Lower lobe of right lung (tissue), 2 donors: ENCODE results near the gene ARAP1. TPM values are rescaled to one million over a fixed set of nuclear protein-coding genes. Genes with fewer than 3 reads are reported as not detected.

Experiments
- ATAC-seq, 2 donors: fragments of 200-7000 bp; cut with Tn5 transposase; one replicate each; pipeline ENCODE4 v1.9.1; 2020 to 2022; ENCODE audit warnings: mild to moderate bottlenecking in 2 of 2, moderate library complexity in 2 of 2
- DNase-seq: peaks from one replicate; pipeline ENCODE4 v3.0.0-alpha.2; 2020
- H3K27ac ChIP-seq: fragments of 200-600 bp; one replicate; pipeline ENCODE4 v1.8.0; 2022
- H3K27me3 ChIP-seq: fragments of 200-600 bp; one replicate; pipeline ENCODE4 v1.8.0; 2022; ENCODE audit warnings: low read depth
- H3K36me3 ChIP-seq: fragments of 200-600 bp; one replicate; pipeline ENCODE4 v1.8.0; 2022; ENCODE audit warnings: mild to moderate bottlenecking
- H3K4me1 ChIP-seq: fragments of 200-600 bp; one replicate; pipeline ENCODE4 v1.8.0; 2022
- H3K4me3 ChIP-seq: fragments of 200-600 bp; one replicate; pipeline ENCODE4 v1.8.0; 2022; ENCODE audit warnings: mild to moderate bottlenecking
- H3K9me3 ChIP-seq: fragments of 200-600 bp; one replicate; pipeline ENCODE4 v1.8.0; 2022
- intact Hi-C: fragments of 100-400 bp; cut with DNase I; formaldehyde crosslinking; loops from one replicate; pipeline ENCODE4 v1.11.0; 2022
- total RNA-seq: library from RNA; stranded (reverse); fragmentation: NEBNext Ultra II Directional; extraction: Animal tissue kit (Norgen Biotek cat#: 25700); gene quantifications from one replicate; pipeline ENCODE4 v1.2.1, GENCODE V29; 2021
- TF ChIP-seq, protein P1 (sequence below): fragments of 200-600 bp; IDR thresholded peaks from one replicate; pipeline ENCODE4 v1.8.0; 2022; ENCODE audit warnings: antibody characterized with exemption, mild to moderate bottlenecking
- donor health status: DM: no; HTN: yes; CAD: no; lungs with severe emphysema.

The ARAP1 gene
- total RNA-seq, 1 donor from 2014 or later, result 276 TPM

DNA sequence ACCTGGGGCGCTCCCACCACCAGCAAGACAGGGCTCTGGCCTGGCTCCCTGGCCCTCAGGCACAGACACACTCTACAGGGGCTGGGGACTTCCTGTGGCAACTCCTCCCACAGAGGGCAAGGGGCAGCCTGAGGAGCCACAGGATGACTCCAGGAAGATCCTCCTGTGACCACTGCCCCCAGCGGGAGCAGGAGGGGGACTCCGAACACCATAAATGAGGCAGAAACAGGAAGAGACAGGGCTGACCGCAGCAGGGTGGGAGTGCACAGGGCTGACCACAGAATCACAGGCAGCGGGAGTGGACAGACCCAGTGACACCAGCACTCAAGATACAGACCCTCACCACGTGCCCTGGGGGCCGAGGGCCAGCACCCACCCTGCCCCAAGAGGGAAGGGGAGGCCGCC, 10.8 kb downstream of the ARAP1 start:
- TF ChIP-seq, protein P1, sequence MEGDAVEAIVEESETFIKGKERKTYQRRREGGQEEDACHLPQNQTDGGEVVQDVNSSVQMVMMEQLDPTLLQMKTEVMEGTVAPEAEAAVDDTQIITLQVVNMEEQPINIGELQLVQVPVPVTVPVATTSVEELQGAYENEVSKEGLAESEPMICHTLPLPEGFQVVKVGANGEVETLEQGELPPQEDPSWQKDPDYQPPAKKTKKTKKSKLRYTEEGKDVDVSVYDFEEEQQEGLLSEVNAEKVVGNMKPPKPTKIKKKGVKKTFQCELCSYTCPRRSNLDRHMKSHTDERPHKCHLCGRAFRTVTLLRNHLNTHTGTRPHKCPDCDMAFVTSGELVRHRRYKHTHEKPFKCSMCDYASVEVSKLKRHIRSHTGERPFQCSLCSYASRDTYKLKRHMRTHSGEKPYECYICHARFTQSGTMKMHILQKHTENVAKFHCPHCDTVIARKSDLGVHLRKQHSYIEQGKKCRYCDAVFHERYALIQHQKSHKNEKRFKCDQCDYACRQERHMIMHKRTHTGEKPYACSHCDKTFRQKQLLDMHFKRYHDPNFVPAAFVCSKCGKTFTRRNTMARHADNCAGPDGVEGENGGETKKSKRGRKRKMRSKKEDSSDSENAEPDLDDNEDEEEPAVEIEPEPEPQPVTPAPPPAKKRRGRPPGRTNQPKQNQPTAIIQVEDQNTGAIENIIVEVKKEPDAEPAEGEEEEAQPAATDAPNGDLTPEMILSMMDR, result no peak
- Histone ChIP-seq H3K4me1 (peaks cover 96% of the 10 kb centered on the region), H3K27me3 (no peaks in the 10 kb centered on the region), H3K36me3 (no peaks in the 10 kb centered on the region), H3K4me3 (peak overlapping the region; percentile 4), H3K27ac (peak overlapping the region; percentile 66), H3K9me3 (no peaks in the 10 kb centered on the region)
- ATAC-seq (peak; percentile 23 to 26), DNase-seq (peak; percentile 79)
- intact Hi-C loops, result no loop called here

DNA sequence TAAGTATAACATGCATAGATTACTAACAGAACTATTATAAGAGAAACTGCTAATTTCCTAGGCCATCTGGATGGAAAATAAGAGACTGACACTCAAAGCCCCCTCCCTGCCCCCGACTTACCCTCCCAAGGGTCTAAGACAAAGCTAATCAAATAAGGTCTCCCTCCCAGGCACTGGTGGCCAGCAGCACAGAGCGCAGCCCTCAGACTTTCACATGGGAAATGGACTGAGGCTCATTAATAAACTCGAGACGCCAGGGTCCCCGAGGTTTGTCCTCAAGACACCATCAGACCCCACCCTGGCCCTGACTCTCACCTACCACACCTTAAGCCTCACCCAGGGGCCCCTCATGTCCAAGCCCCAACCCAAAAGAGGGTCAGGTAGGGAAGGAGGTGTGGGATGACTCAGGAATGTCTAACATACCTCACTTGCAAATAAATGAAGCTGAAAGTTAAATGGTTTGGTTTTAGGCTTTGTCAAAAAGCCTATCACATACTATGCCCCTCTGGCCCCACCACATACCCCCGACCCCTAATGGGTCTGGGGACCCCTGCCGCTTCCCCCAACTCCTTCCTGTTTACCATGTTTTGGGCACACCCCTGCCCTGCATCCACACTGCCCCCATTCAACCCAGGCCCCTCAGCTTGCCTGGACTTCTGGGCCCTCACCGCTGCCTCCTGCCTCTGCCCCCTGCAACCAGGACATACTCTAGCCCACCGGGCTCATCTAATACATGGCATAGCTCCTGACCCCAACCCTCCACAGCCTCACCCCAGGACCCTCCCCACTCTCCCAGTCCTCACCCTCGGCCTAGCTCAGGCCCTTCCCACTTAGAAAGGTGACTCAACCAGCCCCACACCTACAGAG, 11.4 kb downstream of the ARAP1 start:
- peak overlapping the region; percentile 4 for H3K4me3 ChIP-seq
- no peak for ATAC-seq
- H3K9me3 ChIP-seq, result no peaks in the 10 kb centered on the region
- no peaks in the 10 kb centered on the region for H3K36me3 ChIP-seq
- H3K4me1 ChIP-seq, result peaks cover 96% of the 10 kb centered on the region
- DNase-seq, result no peak
- H3K27me3 ChIP-seq, result no peaks in the 10 kb centered on the region
- H3K27ac ChIP-seq, result peak overlapping the region; percentile 66
- TF ChIP-seq, protein P1, result no peak
- intact Hi-C loops, result no loop called here

GRCh38 chr11:72740060-72740424, 12.2 kb downstream of the ARAP1 start:
- DNase-seq (no peak), ATAC-seq (no peak)
- Histone ChIP-seq H3K27ac (peak overlapping the region; percentile 86), H3K4me3 (no peak overlapping the region), H3K36me3 (no peaks in the 10 kb centered on the region), H3K9me3 (no peaks in the 10 kb centered on the region), H3K4me1 (peaks cover 99% of the 10 kb centered on the region), H3K27me3 (no peaks in the 10 kb centered on the region)
- intact Hi-C loops, result no loop called here
- TF ChIP-seq, protein P1, result no peak

DNA sequence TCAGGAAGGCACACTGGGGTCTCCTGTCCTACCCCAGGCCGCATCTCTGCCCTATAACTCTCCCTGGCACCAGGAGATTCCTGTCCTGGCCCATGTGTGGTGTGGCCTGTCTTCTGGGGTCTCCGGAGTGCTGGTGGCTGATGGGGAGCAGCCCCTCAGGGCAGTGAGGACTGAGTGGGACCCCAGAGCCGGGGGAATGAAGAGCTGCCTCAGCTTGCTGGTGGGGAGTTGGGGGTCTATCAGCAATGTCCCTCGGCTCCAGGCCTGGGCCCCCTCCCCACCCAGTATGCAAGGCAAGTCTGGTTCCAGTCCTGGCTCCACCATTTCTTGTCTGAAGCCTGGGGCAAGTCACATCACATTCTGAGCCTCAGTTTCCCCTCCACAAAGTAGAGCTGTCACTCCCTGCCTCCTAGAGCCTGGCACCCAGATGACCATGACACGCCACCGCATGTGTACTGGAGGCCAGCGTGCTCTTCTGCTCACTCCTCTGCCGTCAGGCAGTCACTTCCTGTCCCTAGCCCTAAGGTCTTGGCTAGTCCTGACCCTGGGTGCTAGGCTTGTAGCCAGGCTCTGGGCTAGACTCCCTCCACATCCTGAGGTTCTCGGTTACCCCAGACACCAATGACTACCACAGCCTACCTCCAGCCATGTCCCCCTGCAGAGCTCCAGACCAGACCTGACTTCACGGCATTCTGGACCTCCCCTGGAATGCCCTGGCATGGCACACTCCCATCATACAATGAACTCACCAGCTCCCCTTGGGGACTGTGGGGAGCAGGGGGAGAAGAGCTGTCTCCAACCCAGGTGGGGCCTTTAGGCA, 12.8 kb downstream of the ARAP1 start:
- Histone ChIP-seq H3K27ac (peak overlapping the region; percentile 86), H3K27me3 (no peaks in the 10 kb centered on the region), H3K4me3 (peak overlapping the region; percentile 41), H3K9me3 (no peaks in the 10 kb centered on the region), H3K4me1 (peaks cover 100% of the 10 kb centered on the region), H3K36me3 (no peaks in the 10 kb centered on the region)
- ATAC-seq (no peak), DNase-seq (no peak)
- TF ChIP-seq, protein P1, result no peak
- intact Hi-C loops, result loop anchor here (10.0 kb wide), 1 partner anchor 55 kb away; the partner anchor contains the start of gene STARD10

GRCh38 chr11:72738199-72739141, 13.7 kb downstream of the ARAP1 start:
- no peaks in the 10 kb centered on the region for H3K36me3 ChIP-seq
- H3K4me1 ChIP-seq, result peaks cover 99% of the 10 kb centered on the region
- H3K9me3 ChIP-seq, result no peaks in the 10 kb centered on the region
- TF ChIP-seq, protein P1, result no peak
- DNase-seq (peak; percentile 88), ATAC-seq (peak; percentile 66 to 71)
- H3K27me3 ChIP-seq, result no peaks in the 10 kb centered on the region
- intact Hi-C loops, result loop anchor here (10.0 kb wide), 1 partner anchor 56 kb away; the partner anchor contains the start of gene STARD10
- H3K4me3 ChIP-seq, result peak overlapping the region; percentile 41
- H3K27ac ChIP-seq, result peak overlapping the region; percentile 86
